Stimulated activated CD8-positive, alpha-beta memory T cell treated with anti-CD3 and anti-CD28 coated beads, Interleukin-15, amount 100 ng/mL, for 1 hour (primary cell): Measurements from ENCODE around the gene SNX20.

Experiments used
- DNase-seq: peaks from one replicate; pipeline ENCODE4 v3.0.0-alpha.2; 2020; ENCODE audit warnings: low read depth

SNX20 gene

GRCh38 chr16:50659806-50660205 is 21.3 kb downstream of the SNX20 start:
- no peak for DNase-seq

- no peak for DNase-seq
These were observed 23.9 kb downstream of the SNX20 start for GRCh38 chr16:50657241-50657640.

- DNase-seq = no peak
These were observed 25.5 kb downstream of the SNX20 start for GRCh38 chr16:50655558-50656055.

GRCh38 chr16:50653633-50654519 is 27.2 kb downstream of the SNX20 start:
- no peak for DNase-seq

GRCh38 chr16:50652836-50653425 is 28.2 kb downstream of the SNX20 start:
- no peak for DNase-seq

- no peak for DNase-seq
These were observed 29.2 kb downstream of the SNX20 start for GRCh38 chr16:50651835-50652438.

- DNase-seq = no peak
These were observed 34.8 kb downstream of the SNX20 start for GRCh38 chr16:50646345-50646744.

- DNase-seq = no peak
These were observed 35.4 kb downstream of the SNX20 start for GRCh38 chr16:50645563-50646220.

- DNase-seq = no peak
These were observed 36.4 kb downstream of the SNX20 start for GRCh38 chr16:50644729-50645128.

GRCh38 chr16:50644245-50644644 is 36.9 kb downstream of the SNX20 start:
- DNase-seq = no peak

GRCh38 chr16:50643192-50643591 is 37.9 kb downstream of the SNX20 start:
- no peak for DNase-seq

GRCh38 chr16:50642349-50642748 is 38.8 kb downstream of the SNX20 start:
- DNase-seq = no peak

GRCh38 chr16:50641818-50642187 is 39.3 kb downstream of the SNX20 start:
- no peak for DNase-seq

GRCh38 chr16:50640919-50641817 is 39.9 kb downstream of the SNX20 start:
- no peak for DNase-seq

GRCh38 chr16:50640391-50640790 is 40.7 kb downstream of the SNX20 start:
- DNase-seq = no peak

- no peak for DNase-seq
These were observed 42.1 kb downstream of the SNX20 start for GRCh38 chr16:50638816-50639670.

- DNase-seq = no peak
These were observed 43.2 kb downstream of the SNX20 start for GRCh38 chr16:50637716-50638602.

GRCh38 chr16:50636753-50637374 is 44.2 kb downstream of the SNX20 start:
- DNase-seq = no peak
